Measurements from ENCODE around the gene DDTL.

- TF ChIP-seq CTCF (IDR thresholded peaks at IDR 0.05; ENCODE audit: low read depth, low read length, poor library complexity, severe bottlenecking) (no peak), EZH2phosphoT487 (IDR thresholded peaks at IDR 0.05; ENCODE audit: borderline replicate concordance, low read length) (no peak)
Measured at GRCh38 chr22:24008022-24008283, 41.3 kb downstream of the DDTL start.
